Nucleus accumbens (tissue), 56 donors: ENCODE results near the gene DHRS7B.
"Not testable (repeated sequence)": the region's sequence is repeated elsewhere in the genome, so short reads cannot be mapped to it uniquely, and the experiment has no call there.

ENCODE experiments used
- DNase-seq, 56 donors: peaks; one replicate each; lab custom pipeline; 2025; lab: John Stamatoyannopoulos, UW

The DHRS7B gene

DNA sequence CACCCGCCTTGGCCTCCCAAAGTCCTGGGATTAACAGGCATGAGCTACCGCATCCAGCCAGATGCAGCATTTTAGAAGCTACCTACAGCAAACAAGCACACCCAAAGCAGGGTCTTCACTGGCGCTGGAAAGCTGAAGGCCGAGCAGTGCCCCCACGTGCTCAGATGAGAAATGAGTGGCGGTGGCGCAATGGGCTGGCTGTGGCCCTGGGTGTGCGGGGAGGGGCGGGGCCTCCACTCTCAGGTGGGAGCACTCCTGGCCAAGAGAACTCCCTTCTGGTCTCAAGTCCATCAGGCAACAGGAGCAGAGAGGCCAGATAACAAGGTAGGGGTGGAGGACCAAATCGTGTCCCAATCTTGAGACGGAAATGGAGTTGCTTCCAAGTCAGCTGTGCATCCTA is 75.1 kb downstream of the DHRS7B start:
- no peak for DNase-seq

GRCh38 chr17:21202512-21202911 is 75.7 kb downstream of the DHRS7B start:
- DNase-seq = no peak

GRCh38 chr17:21204935-21205334 is 78.2 kb downstream of the DHRS7B start:
- peak in 1 of 56 donors; percentile 8 for DNase-seq

DNA sequence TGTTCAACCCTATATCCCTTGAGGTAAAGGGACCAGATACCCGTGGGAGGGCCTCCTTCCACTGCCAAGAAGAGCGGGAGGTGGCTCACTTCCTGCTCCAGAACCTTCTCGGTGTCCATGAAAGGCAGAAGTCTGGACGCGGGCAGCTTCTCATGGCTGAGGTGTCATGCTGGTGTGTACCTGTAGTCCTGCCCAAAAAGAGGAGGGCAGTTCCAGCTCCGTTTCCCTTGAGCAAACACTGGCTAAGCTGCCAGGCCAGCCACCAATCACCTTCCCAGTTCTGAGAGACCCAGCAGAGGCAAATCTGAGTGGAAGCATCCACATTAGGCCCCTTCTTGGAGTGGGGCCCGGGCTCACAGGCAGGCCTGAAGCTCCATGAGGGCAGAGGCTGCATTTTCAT is 81.6 kb downstream of the DHRS7B start:
- no peak for DNase-seq

DNA sequence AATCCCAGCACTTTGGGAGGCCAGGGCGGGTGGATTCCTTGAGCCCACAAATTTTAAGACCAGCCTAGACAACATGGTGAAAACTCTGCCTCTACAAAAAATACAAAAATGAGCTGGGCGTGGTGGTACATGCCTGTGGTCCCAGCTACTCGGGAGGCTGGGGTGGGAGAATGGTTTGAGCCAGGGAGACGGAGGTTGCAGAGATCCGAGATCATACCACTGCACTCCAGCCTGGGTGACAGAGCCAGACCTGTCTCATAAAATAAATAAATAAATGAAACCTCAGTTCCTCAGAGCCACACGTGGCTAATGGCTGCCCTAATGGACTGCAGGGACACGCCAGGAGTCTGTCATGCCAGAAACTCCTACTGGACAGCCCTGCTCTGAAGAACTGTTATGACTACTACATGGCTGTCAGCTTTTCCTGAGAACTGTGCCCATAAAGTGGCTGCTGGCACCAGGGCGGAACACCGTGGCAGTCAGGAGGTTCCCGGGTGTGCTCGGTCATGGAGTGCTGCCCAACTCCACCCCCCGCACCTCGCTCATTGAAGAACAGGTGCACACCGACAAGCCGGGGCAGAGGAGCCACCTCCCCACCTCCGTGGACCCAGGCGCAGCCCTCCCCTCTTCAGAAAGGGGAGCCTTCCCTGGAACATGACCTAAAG is 82.9 kb downstream of the DHRS7B start:
- DNase-seq = no peak

GRCh38 chr17:21210411-21211076 is 83.8 kb downstream of the DHRS7B start:
- DNase-seq = no peak

DNA sequence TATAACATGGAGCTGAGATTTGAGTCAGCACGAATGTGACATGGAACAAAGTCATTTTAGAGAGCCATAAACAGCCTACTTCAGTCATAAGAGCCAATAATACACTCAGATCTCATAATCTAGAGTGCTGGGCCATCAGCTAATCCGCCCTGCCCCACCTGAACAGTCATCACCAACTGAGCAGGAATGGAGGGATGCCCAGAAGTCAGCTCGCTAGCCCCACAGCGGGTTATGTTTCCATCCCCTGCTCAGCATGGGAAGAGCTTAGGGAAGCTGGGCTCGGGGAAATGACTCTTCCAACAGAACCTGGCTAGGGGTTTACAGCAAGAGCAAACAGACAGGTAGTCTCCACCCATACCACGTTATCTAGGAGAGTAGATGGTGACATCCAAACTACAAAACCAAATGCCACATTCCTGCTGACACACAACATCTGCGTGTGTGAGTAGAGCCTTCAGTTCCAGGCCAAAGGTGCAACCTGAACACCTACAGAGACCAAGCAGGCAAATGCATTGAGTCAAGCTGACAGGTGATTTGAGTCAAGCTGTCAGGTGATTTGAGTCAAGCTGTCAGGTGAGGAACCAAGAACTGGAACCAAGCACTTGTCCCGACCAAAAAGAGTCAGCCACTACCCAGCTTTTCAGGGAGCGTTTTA is 85.2 kb downstream of the DHRS7B start:
- no peak for DNase-seq

DNA sequence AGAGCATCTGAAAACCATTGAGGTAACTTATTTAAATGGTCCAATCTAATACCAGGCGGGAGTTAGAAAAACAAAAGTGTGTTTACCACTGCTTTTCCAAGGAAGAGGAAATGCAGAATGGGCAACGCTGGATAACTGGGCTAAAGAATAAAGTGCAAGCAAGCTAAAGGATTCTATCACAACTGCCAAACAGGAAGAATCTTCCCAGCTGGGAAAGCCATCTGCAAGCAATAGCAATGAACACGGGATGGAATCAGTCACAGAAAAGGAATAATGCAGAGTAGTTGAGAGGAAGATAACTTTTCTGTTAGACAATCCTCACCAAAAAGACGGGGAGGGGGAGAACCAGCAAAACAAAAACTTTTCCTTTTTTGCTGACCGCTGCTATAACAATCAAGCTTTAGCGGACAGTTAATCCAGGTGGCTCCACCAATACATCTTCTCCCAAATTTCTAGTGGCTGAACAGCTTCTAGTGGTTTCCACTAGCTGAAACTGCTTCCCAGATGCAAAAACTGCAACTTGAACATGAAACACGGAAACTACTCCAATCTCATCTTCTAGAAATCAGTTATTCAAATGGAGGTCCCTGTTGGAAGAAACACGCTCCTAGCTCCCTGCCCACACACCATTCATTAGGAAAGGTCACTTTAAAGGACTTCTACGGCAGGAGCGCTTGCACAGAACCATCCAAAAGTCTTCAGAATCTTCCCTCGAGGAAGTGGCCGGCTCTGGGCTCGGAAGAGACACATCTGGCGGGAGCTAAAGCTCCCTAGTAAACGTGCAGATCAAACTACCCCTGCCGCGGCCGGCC is 86.3 kb downstream of the DHRS7B start:
- DNase-seq = no peak

GRCh38 chr17:21213638-21214014 is 86.9 kb downstream of the DHRS7B start:
- peak in 7 of 56 donors; percentile 28 to 56 (median 43) for DNase-seq

GRCh38 chr17:21214015-21214776 is 87.4 kb downstream of the DHRS7B start, which contains the start of gene TMEM11:
TMEM11 (minus strand) TSS chr17:21214161; CDS start chr17:21214152, 9 bp downstream.
- DNase-seq = peak; percentile 55 to 97 (median 93)

GRCh38 chr17:21214777-21215541 is 88.2 kb downstream of the DHRS7B start:
- DNase-seq = peak in 10 of 56 donors; percentile 37 to 72 (median 56)

DNA sequence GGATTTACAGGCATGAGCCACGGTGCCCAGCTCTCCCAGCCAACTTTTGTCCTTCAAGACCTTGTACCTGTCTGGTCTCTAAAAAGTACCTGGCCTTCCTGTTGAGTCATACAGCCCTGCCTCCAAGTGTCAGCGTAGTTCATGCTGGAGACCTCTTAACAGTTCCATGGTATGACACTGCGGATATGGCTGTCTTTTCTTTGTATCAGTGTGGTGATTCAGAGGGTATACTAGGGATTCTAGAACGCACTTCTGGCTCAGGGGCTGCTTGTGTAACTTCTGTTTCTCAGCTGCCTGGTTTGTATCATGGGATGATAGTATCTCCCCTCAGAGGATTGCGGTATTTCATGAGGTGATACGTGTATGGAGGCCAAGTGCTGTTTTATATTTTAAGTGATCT is 89.2 kb downstream of the DHRS7B start:
- DNase-seq = no peak

DNA sequence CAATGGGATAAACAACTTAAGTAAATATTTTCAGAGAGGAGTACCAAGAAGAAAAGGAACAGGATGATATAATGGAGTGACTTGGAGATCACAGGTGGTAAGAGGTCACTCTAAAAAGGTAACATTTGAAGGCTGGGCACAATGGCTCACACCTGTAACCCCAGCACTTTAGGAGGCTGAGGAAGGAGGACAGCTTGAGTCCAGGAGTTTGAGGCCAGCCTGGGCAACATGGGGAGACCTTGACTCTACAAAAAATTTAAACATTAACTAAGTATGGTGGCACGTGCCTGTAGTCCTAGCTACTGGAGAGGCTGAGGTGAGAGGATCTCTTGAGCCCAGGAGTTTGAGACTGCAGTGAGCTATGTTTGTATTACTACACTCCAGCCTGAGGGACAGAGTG is 90.6 kb downstream of the DHRS7B start:
- DNase-seq = no peak

DNA sequence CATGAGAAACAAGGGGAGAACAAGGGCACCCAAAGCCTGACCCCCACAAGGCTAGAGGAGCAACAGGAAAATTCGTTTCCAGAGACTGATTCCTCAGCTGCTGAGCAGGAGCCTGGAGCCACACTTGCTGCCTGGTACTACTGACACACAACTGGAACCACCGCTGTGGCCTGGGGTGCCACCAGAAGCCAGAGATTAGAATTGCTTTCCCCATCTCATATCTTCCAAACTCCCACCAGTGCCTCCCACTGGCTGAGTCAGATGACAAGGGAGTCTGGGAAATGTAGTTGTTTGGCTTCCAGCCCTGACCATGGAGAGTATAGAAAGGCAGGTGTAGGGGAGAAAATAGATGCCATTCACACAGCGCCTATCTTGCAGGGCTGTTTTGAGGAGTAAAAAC is 91.3 kb downstream of the DHRS7B start:
- peak in 13 of 56 donors; percentile 7 to 53 (median 25) for DNase-seq

DNA sequence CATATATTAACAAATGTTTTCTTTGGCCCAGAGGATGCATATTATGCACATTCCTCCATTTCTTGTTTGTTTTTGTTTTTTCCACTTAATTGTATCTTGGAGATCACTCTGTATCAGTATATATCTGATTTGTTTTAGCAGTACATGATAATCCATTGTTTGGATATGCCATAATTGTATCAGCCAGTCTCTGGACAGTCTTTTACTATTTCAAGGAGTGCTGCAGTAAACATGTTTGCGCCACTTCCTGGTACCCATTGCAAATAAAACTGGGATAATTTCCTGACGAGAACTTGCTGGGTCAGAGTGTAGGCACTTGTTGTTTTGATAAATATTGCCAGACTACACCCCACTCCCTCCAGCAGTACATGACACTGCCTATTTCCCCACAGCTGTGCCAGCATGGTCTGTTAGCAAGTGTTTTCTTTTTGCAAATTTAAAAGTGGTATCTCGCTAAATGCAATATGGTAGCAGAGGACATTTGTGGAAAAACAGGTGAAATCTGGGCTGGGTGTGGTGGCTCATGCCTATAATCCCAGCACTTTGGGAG is 92.1 kb downstream of the DHRS7B start:
- no peak for DNase-seq

DNA sequence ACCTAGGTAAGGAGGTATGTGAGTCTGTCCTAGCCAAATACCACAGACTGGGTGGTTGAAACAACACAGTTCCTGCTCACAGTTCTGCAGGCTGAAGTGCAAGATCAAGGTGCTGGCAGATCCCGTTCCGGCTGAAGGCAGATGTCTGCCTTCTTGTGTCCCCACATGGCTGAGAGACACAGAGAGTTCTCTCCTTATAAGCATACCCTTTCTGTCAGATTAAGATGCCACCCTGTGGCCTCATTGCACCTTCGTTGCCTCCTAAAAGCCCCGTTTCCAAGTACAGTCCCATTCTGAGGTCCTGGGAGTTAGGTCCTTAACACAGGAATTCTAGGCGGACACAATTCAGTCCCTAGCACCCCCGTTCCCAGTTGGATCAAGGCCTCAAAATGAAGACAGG is 96.3 kb downstream of the DHRS7B start:
- no peak for DNase-seq

- not testable (repeated sequence) for DNase-seq
Observed at GRCh38 chr17:21227277-21227676, 100.5 kb downstream of the DHRS7B start.

- no peak for DNase-seq
Observed at GRCh38 chr17:21228111-21228510, 101.3 kb downstream of the DHRS7B start.

- no peak for DNase-seq
Observed at GRCh38 chr17:21228845-21229244, 102.1 kb downstream of the DHRS7B start.
